Activated CD4-positive, alpha-beta memory T cell treated with anti-CD3 and anti-CD28 coated beads, Interleukin-2, amount 10 ng/mL, durations not matched to agents 7 days and 5 days (primary cell): ENCODE measurements around the gene AKAP13. TPM values are rescaled to one million over a fixed set of nuclear protein-coding genes. Genes with fewer than 3 reads are reported as not detected.
"Not testable (repeated sequence)": the region's sequence is repeated elsewhere in the genome, so short reads cannot be mapped to it uniquely, and the experiment has no call there.

Experiments
- CTCF ChIA-PET: fragments of 350-600 bp; sonication (Branson Sonifier 250); formaldehyde crosslinking; loops from one replicate; lab custom pipeline; 2021; ENCODE audit warnings: antibody characterized with exemption, inconsistent platforms; lab: Charles Lee
- POLR2A ChIA-PET: fragments of 350-600 bp; sonication (Branson Sonifier 250); formaldehyde crosslinking; loops from one replicate; lab custom pipeline; 2021; ENCODE audit warnings: antibody characterized with exemption; lab: Charles Lee
- DNase-seq: peaks from one replicate; pipeline ENCODE4 v3.0.0-alpha.2; 2020
- H3K27ac Mint-ChIP-seq: one replicate; pipeline ENCODE4 v1.8.0; 2021; ENCODE audit warnings: mild to moderate bottlenecking, mixed read lengths
- H3K27me3 Mint-ChIP-seq: one replicate; pipeline ENCODE4 v1.8.0; 2021; ENCODE audit warnings: mixed read lengths
- H3K36me3 Mint-ChIP-seq: one replicate; pipeline ENCODE4 v1.8.0; 2021; ENCODE audit warnings: low read depth, mixed read lengths
- H3K4me1 Mint-ChIP-seq: one replicate; pipeline ENCODE4 v1.8.0; 2021; ENCODE audit warnings: mixed read lengths
- H3K4me3 Mint-ChIP-seq: one replicate; pipeline ENCODE4 v1.8.0; 2021; ENCODE audit warnings: mild to moderate bottlenecking, mixed read lengths
- H3K9me3 Mint-ChIP-seq: one replicate; pipeline ENCODE4 v1.8.0; 2021; ENCODE audit warnings: mixed read lengths
- total RNA-seq, 2 experiments: library from RNA; stranded (reverse); gene quantifications; one replicate each; pipeline ENCODE4 v1.2.3, GENCODE V29; 2021

Gene AKAP13
- total RNA-seq, 2 experiments from 2014 or later: 153 to 170 TPM

DNA sequence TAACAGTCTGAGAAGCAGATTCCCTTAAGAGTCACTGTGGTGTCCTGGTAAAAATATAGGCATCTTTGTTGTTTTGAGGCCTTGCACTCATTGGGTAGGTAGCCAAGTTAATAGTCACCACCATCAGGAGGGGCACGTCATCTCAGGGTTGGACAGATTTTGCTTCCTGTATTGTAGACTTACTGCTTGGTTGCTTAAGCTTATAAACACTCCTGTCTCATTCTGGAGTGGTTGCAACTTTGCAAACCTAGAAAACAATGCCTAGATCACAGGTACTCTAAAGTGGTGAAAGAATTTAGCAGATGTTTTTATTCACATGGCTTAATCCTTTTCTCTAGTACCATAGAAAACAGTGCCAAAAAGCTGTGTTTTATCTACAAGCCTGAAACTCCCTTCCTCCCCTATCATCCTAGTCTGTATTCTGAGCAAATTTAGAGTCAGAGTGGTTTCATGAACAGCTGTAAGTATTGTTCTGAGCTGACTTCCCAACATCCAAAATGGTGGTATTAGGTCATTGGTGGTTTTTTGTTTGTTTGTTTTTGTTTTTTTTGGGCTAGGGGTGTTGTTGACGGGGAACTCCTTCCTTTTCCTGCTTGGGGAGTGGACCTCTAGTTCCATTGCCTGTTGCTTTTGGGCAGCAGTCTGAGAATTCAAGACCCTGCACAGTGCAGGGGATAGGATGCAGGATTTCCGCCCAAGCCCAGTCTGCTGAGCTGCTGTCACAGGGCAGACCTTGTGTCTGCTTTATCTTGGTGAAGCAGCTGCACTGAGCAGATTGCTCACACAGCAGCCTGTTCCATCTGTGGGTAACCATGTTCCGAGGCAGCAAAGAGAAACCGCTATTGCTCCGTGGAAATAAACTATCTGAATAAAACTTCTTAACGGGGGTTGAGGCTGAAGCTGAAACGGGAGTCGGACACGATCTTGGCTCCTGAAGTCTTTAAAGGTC, 202.0 kb downstream of the AKAP13 start:
- DNase-seq: peak; percentile 76
- Mint-ChIP-seq H3K27ac (peak overlapping the region; percentile 98), H3K9me3 (no peaks in the 10 kb centered on the region), H3K4me3 (peak overlapping the region; percentile 75), H3K36me3 (peaks cover 70% of the 10 kb centered on the region), H3K27me3 (no peaks in the 10 kb centered on the region), H3K4me1 (peaks cover 79% of the 10 kb centered on the region)
- CTCF ChIA-PET: interaction anchor here (0.8 to 1.9 kb wide), 13 partner anchors 15 to 286 kb away, joined by 3 to 7 read pairs (median 4); no protein-coding TSS in a partner anchor
- POLR2A ChIA-PET: interaction anchor here (0.6 to 3.8 kb wide), 26 partner anchors 9 to 255 kb away, joined by 3 to 46 read pairs (median 6); partner anchors contain the start of gene KLHL25

DNA sequence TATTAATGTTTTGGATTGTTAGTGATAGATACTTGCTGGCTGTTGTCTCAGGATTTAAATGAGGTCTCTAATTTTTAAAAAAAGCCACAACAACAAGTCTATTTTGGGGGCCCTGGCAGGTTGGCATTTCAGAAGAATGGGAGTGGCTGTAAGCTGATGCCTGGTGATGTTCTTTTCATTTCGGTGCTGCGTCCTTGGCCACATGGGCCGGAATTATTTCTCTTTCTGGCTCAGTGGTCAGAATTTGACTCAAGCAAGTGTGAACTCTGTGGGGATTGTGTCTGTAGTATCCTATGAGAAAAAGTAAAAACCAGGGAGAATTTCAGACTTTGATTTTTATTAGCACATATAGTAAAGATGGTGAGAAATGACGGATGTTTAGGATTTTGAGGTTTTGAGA, 203.0 kb downstream of the AKAP13 start:
- no peaks in the 10 kb centered on the region for H3K9me3 Mint-ChIP-seq
- CTCF ChIA-PET: interaction anchor here (0.6 to 1.9 kb wide), 7 partner anchors 42 to 287 kb away, joined by 3 to 7 read pairs (median 4); no protein-coding TSS in a partner anchor
- POLR2A ChIA-PET: interaction anchor here (1.0 to 3.8 kb wide), 15 partner anchors 8 to 253 kb away, joined by 3 to 46 read pairs (median 11); no protein-coding TSS in a partner anchor
- H3K4me3 Mint-ChIP-seq: peak overlapping the region; percentile 75
- no peaks in the 10 kb centered on the region for H3K27me3 Mint-ChIP-seq
- H3K36me3 Mint-ChIP-seq: peaks cover 76% of the 10 kb centered on the region
- peak overlapping the region; percentile 98 for H3K27ac Mint-ChIP-seq
- no peak for DNase-seq
- H3K4me1 Mint-ChIP-seq: peaks cover 84% of the 10 kb centered on the region

DNA sequence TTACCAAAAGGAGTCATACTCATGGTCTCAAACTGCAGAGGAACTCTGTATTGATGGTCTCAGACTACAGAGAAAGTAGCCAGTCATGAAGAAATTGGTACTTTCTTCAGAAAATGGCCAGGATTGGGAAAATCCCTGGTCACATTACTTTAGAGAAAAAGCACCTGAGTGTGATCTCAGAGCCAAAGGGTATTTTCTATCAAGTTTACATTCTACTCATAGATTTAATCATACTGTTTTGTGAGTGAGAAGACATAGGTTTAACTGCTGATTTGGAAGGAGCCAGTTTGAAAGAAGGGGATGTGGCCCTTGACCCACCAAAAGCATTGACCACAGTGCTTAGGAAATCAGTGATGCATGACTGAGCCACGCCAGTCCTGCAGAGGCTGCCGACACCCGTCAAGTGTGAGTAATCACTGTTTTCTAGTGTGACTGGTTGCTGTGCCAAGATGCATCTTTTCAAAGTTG, 203.6 kb downstream of the AKAP13 start:
- peaks cover 77% of the 10 kb centered on the region for H3K36me3 Mint-ChIP-seq
- DNase-seq: peak; percentile 22
- POLR2A ChIA-PET: interaction anchor here (2.4 to 3.8 kb wide), 5 partner anchors 34 to 106 kb away, joined by 11 to 46 read pairs (median 19); no protein-coding TSS in a partner anchor

GRCh38 chr15:85584872-85585271, 204.5 kb downstream of the AKAP13 start:
- Mint-ChIP-seq H3K4me1 (peaks cover 75% of the 10 kb centered on the region), H3K36me3 (peaks cover 76% of the 10 kb centered on the region), H3K4me3 (peak overlapping the region; percentile 39), H3K27me3 (no peaks in the 10 kb centered on the region), H3K27ac (peak overlapping the region; percentile 1), H3K9me3 (no peaks in the 10 kb centered on the region)
- DNase-seq: no peak
- POLR2A ChIA-PET: interaction anchor here (1.4 to 2.6 kb wide), 3 partner anchors 40 to 106 kb away, joined by 3 to 10 read pairs (median 5); no protein-coding TSS in a partner anchor
- CTCF ChIA-PET: interaction anchor here (0.8 to 1.6 kb wide), 3 partner anchors 10 to 254 kb away, joined by 3 to 6 read pairs (median 3); no protein-coding TSS in a partner anchor

More for the DNA sequence above, 203.6 kb downstream of the AKAP13 start:
- H3K4me1 Mint-ChIP-seq: peaks cover 84% of the 10 kb centered on the region
- H3K9me3 Mint-ChIP-seq: no peaks in the 10 kb centered on the region
- peak overlapping the region; percentile 98 for H3K27ac Mint-ChIP-seq
- H3K4me3 Mint-ChIP-seq: peak overlapping the region; percentile 75
- no peaks in the 10 kb centered on the region for H3K27me3 Mint-ChIP-seq
- CTCF ChIA-PET: interaction anchor here (0.6 to 1.0 kb wide), 2 partner anchors 107 to 287 kb away, joined by 3 read pairs; no protein-coding TSS in a partner anchor

- CTCF ChIA-PET: interaction anchor here (1.2 kb wide), 1 partner anchor 60 kb away, joined by 4 read pairs; no protein-coding TSS in a partner anchor
- not testable (repeated sequence) for H3K4me3 Mint-ChIP-seq, H3K9me3 Mint-ChIP-seq, H3K27me3 Mint-ChIP-seq
- Mint-ChIP-seq H3K36me3 (peaks cover 65% of the 10 kb centered on the region), H3K27ac (peak overlapping the region; percentile 14), H3K4me1 (peaks cover 62% of the 10 kb centered on the region)
- POLR2A ChIA-PET: interaction anchor here (0.8 to 2.6 kb wide), 7 partner anchors 35 to 121 kb away, joined by 3 to 10 read pairs (median 3); no protein-coding TSS in a partner anchor
- DNase-seq: peak; percentile 28
Measured at GRCh38 chr15:85586196-85586595, 205.8 kb downstream of the AKAP13 start.

GRCh38 chr15:85587707-85588411, 207.5 kb downstream of the AKAP13 start:
- H3K36me3 Mint-ChIP-seq: peaks cover 53% of the 10 kb centered on the region
- ChIA-PET POLR2A (no interaction called here), CTCF (interaction anchor here (0.8 kb wide), 1 partner anchor 16 kb away, joined by 3 read pairs; no protein-coding TSS in a partner anchor)
- DNase-seq: no peak
- no peaks in the 10 kb centered on the region for H3K27me3 Mint-ChIP-seq
- no peak overlapping the region for H3K4me3 Mint-ChIP-seq
- no peaks in the 10 kb centered on the region for H3K9me3 Mint-ChIP-seq
- H3K4me1 Mint-ChIP-seq: peaks cover 45% of the 10 kb centered on the region
- H3K27ac Mint-ChIP-seq: no peak overlapping the region

DNA sequence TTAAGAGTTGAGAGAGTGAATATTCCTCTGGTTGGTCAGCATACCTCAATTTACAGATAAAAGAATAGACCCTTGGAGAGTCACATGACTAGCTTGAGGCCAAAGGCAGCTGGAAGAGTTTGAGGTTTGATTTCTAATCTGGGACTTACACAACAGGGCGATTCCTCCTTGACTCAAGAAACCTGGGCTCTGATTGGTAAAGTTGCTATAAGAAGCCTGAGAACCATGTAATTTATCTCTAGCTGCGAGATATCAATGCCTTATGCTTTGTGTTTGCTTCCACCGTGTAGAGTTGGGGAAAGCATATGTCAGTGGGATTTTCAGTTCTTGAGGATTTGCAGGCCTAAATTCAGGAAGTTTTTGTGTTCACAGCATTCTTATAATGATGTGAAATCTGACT, 208.3 kb downstream of the AKAP13 start:
- Mint-ChIP-seq H3K9me3 (no peaks in the 10 kb centered on the region), H3K27ac (no peak overlapping the region), H3K4me3 (no peak overlapping the region), H3K27me3 (no peaks in the 10 kb centered on the region), H3K36me3 (peaks cover 46% of the 10 kb centered on the region), H3K4me1 (peaks cover 38% of the 10 kb centered on the region)
- ChIA-PET CTCF (no interaction called here), POLR2A (no interaction called here)
- no peak for DNase-seq

GRCh38 chr15:85589851-85590250, 209.4 kb downstream of the AKAP13 start:
- Mint-ChIP-seq H3K36me3 (peaks cover 45% of the 10 kb centered on the region), H3K4me3 (no peak overlapping the region), H3K4me1 (peaks cover 36% of the 10 kb centered on the region), H3K9me3 (no peaks in the 10 kb centered on the region), H3K27ac (no peak overlapping the region), H3K27me3 (no peaks in the 10 kb centered on the region)
- ChIA-PET CTCF (interaction anchor here (0.7 to 0.9 kb wide), 2 partner anchors 26 to 712 kb away, joined by 3 read pairs; no protein-coding TSS in a partner anchor), POLR2A (no interaction called here)
- no peak for DNase-seq

DNA sequence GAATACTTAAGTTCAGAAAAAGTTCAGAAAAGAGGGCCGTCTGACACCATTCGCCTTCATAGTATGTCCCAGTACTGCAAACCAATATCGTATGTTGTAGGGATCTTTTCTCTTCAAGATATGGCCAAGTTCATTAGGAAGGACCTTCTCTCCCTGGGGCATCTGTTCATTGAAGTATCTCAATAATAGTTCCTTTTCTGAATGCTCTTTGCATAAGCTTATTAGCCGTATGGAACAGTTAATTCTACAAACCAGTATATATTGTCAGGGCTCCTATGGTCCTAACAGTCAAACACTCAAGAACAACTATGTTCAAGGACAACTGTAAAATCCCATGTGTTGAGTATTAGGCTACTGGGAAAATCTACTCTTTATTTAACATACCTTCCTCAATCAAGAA, 211.2 kb downstream of the AKAP13 start:
- Mint-ChIP-seq H3K36me3 (peaks cover 39% of the 10 kb centered on the region), H3K4me1 (peaks cover 37% of the 10 kb centered on the region), H3K27me3 (no peaks in the 10 kb centered on the region), H3K27ac (no peak overlapping the region), H3K9me3 (no peaks in the 10 kb centered on the region), H3K4me3 (no peak overlapping the region)
- no peak for DNase-seq
- ChIA-PET CTCF (interaction anchor here (0.7 kb wide), 1 partner anchor 146 kb away, joined by 8 read pairs; no protein-coding TSS in a partner anchor), POLR2A (interaction anchor here (1.2 kb wide), 1 partner anchor 9 kb away, joined by 3 read pairs; no protein-coding TSS in a partner anchor)

DNA sequence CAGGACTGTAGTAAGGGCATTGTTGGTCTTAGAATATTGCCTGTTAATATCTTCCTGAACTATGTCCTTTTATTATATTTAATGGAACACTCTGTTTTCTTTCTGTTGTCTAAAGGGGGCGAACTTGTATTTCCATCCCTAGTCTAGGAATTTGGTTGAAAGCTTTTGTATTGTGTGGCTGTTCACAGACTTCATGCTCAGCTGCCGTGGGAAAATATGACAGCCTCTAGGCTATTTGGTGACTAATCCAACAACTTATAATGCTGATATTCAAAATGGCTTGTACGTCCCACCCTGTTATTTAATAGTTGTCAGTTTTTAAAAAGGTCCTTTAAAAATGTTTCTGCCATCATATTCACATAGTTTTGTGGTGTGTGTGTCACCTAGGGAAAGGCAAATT, 211.7 kb downstream of the AKAP13 start:
- CTCF ChIA-PET: no interaction called here
- Mint-ChIP-seq H3K4me1 (peaks cover 40% of the 10 kb centered on the region), H3K36me3 (peaks cover 38% of the 10 kb centered on the region), H3K27ac (no peak overlapping the region), H3K4me3 (no peak overlapping the region), H3K9me3 (no peaks in the 10 kb centered on the region), H3K27me3 (no peaks in the 10 kb centered on the region)
- POLR2A ChIA-PET: interaction anchor here (1.2 kb wide), 1 partner anchor 9 kb away, joined by 3 read pairs; no protein-coding TSS in a partner anchor
- no peak for DNase-seq

DNA sequence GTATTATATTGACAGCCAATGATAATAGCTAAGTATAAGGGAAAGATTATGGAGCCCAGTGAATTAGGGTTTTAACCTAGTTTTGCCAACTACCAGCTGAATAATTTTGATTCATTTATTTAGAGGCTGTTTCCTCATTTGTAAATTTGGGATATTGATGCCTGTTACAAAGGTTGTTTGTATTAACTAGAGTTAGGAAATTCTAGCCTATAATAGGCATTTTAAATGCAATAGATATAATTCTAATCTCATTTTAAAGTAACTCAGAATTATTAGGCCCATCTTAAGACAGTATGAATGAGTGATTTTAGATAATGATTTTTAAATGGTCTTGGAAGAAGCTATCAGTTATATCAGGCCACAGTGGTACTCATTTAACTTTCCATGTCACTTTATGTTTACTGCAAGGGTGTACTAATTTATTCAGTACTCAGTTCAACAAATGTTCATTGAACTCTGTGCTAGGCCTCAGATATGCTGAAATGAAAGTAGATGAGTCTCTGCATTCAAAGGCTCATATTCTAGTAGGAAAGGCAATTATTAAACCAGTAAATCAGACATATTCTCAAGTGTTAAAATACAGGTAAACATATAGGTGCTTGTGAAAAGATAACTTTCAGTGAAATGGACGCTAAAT, 213.5 kb downstream of the AKAP13 start:
- peaks cover 29% of the 10 kb centered on the region for H3K36me3 Mint-ChIP-seq
- no peak for DNase-seq
- H3K4me3 Mint-ChIP-seq: no peak overlapping the region
- H3K27me3 Mint-ChIP-seq: no peaks in the 10 kb centered on the region
- POLR2A ChIA-PET: interaction anchor here (0.7 kb wide), 1 partner anchor 13 kb away, joined by 3 read pairs; no protein-coding TSS in a partner anchor
- peaks cover 39% of the 10 kb centered on the region for H3K4me1 Mint-ChIP-seq
- no peaks in the 10 kb centered on the region for H3K9me3 Mint-ChIP-seq
- CTCF ChIA-PET: interaction anchor here (0.6 to 1.5 kb wide), 2 partner anchors 98 to 137 kb away, joined by 3 to 5 read pairs; no protein-coding TSS in a partner anchor
- H3K27ac Mint-ChIP-seq: no peak overlapping the region
